Measurements from ENCODE around the gene IL10RA. TPM values are rescaled to one million over a fixed set of nuclear protein-coding genes. Genes with fewer than 3 reads are reported as not detected.

IL10RA gene
- total RNA-seq, 2 experiments from 2014 or later: 11.3 to 16.1 TPM

- DNase-seq: peak; percentile 2
- H3K9me3 Mint-ChIP-seq: peaks cover 4% of the 10 kb centered on the region
- intact Hi-C loops (cut with micrococcal nuclease): no loop called here
- peaks cover 53% of the 10 kb centered on the region for H3K4me1 Mint-ChIP-seq (ENCODE audit: low read depth)
- H3K4me3 Mint-ChIP-seq: no peak overlapping the region
- CTCF ChIA-PET: interaction anchor here (1.1 to 1.9 kb wide), 5 partner anchors 9 to 57 kb away, joined by 3 to 7 read pairs (median 5); partner anchors contain the start of gene IL10RA
- H3K27ac Mint-ChIP-seq: no peak overlapping the region
- H3K27me3 Mint-ChIP-seq (ENCODE audit: low read depth): no peaks in the 10 kb centered on the region
- peaks cover 44% of the 10 kb centered on the region for H3K36me3 Mint-ChIP-seq (ENCODE audit: low read depth)
Measured at GRCh38 chr11:117996058-117996457, 9.9 kb downstream of the IL10RA start.

GRCh38 chr11:117997406-117997805, 11.2 kb downstream of the IL10RA start:
- CTCF ChIA-PET: interaction anchor here (0.6 to 5.9 kb wide), 8 partner anchors 8 to 55 kb away, joined by 3 to 26 read pairs (median 4); partner anchors contain the start of gene IL10RA
- Mint-ChIP-seq H3K36me3 (ENCODE audit: low read depth) (peaks cover 41% of the 10 kb centered on the region), H3K4me1 (ENCODE audit: low read depth) (peaks cover 54% of the 10 kb centered on the region), H3K27me3 (ENCODE audit: low read depth) (no peaks in the 10 kb centered on the region), H3K27ac (no peak overlapping the region), H3K4me3 (no peak overlapping the region), H3K9me3 (peaks cover 4% of the 10 kb centered on the region)
- peak; percentile 25 for DNase-seq
- intact Hi-C loops (cut with micrococcal nuclease): no loop called here

GRCh38 chr11:117997823-117998579, 11.8 kb downstream of the IL10RA start:
- Mint-ChIP-seq H3K27me3 (ENCODE audit: low read depth) (no peaks in the 10 kb centered on the region), H3K36me3 (ENCODE audit: low read depth) (peaks cover 36% of the 10 kb centered on the region), H3K4me1 (ENCODE audit: low read depth) (peaks cover 54% of the 10 kb centered on the region), H3K9me3 (peaks cover 4% of the 10 kb centered on the region), H3K4me3 (no peak overlapping the region), H3K27ac (peak overlapping the region; percentile 27)
- intact Hi-C loops (cut with micrococcal nuclease): loop anchor here (1.0 kb wide), 3 partner anchors 11 to 48 kb away; no protein-coding TSS in a partner anchor
- DNase-seq: peak; percentile 42
- CTCF ChIA-PET: interaction anchor here (0.7 to 5.9 kb wide), 5 partner anchors 9 to 188 kb away, joined by 3 to 26 read pairs (median 3); no protein-coding TSS in a partner anchor

GRCh38 chr11:117998664-117999353, 12.6 kb downstream of the IL10RA start:
- Mint-ChIP-seq H3K27ac (no peak overlapping the region), H3K4me3 (no peak overlapping the region), H3K36me3 (ENCODE audit: low read depth) (peaks cover 33% of the 10 kb centered on the region), H3K27me3 (ENCODE audit: low read depth) (no peaks in the 10 kb centered on the region), H3K4me1 (ENCODE audit: low read depth) (peaks cover 55% of the 10 kb centered on the region), H3K9me3 (peaks cover 4% of the 10 kb centered on the region)
- no peak for DNase-seq
- intact Hi-C loops (cut with micrococcal nuclease): loop anchor here (1.0 kb wide), 3 partner anchors 12 to 47 kb away; no protein-coding TSS in a partner anchor
- CTCF ChIA-PET: interaction anchor here (1.2 to 5.9 kb wide), 4 partner anchors 10 to 189 kb away, joined by 3 to 26 read pairs (median 4); no protein-coding TSS in a partner anchor

GRCh38 chr11:117999354-117999993, 13.3 kb downstream of the IL10RA start:
- peaks cover 4% of the 10 kb centered on the region for H3K9me3 Mint-ChIP-seq
- no peaks in the 10 kb centered on the region for H3K27me3 Mint-ChIP-seq (ENCODE audit: low read depth)
- H3K4me3 Mint-ChIP-seq: no peak overlapping the region
- DNase-seq: no peak
- intact Hi-C loops (cut with micrococcal nuclease): no loop called here
- peaks cover 29% of the 10 kb centered on the region for H3K36me3 Mint-ChIP-seq (ENCODE audit: low read depth)
- CTCF ChIA-PET: interaction anchor here (1.4 to 5.9 kb wide), 5 partner anchors 12 to 190 kb away, joined by 3 to 26 read pairs (median 5); no protein-coding TSS in a partner anchor
- H3K27ac Mint-ChIP-seq: no peak overlapping the region
- peaks cover 59% of the 10 kb centered on the region for H3K4me1 Mint-ChIP-seq (ENCODE audit: low read depth)

GRCh38 chr11:118000067-118000849, 14.1 kb downstream of the IL10RA start:
- no peak overlapping the region for H3K27ac Mint-ChIP-seq
- peaks cover 26% of the 10 kb centered on the region for H3K36me3 Mint-ChIP-seq (ENCODE audit: low read depth)
- no peak overlapping the region for H3K4me3 Mint-ChIP-seq
- intact Hi-C loops (cut with micrococcal nuclease): loop anchor here (5.0 kb wide), 1 partner anchor 217 kb away; no protein-coding TSS in a partner anchor
- H3K9me3 Mint-ChIP-seq: peaks cover 4% of the 10 kb centered on the region
- no peaks in the 10 kb centered on the region for H3K27me3 Mint-ChIP-seq (ENCODE audit: low read depth)
- CTCF ChIA-PET: interaction anchor here (1.4 to 5.9 kb wide), 6 partner anchors 12 to 191 kb away, joined by 3 to 26 read pairs (median 6); no protein-coding TSS in a partner anchor
- H3K4me1 Mint-ChIP-seq (ENCODE audit: low read depth): peaks cover 63% of the 10 kb centered on the region
- no peak for DNase-seq

- no peak overlapping the region for H3K4me3 Mint-ChIP-seq
- intact Hi-C loops (cut with micrococcal nuclease): loop anchor here (5.0 kb wide), 1 partner anchor 216 kb away; no protein-coding TSS in a partner anchor
- H3K27me3 Mint-ChIP-seq (ENCODE audit: low read depth): no peaks in the 10 kb centered on the region
- peaks cover 21% of the 10 kb centered on the region for H3K36me3 Mint-ChIP-seq (ENCODE audit: low read depth)
- CTCF ChIA-PET: interaction anchor here (1.4 to 5.9 kb wide), 7 partner anchors 13 to 192 kb away, joined by 3 to 26 read pairs (median 6); no protein-coding TSS in a partner anchor
- peaks cover 4% of the 10 kb centered on the region for H3K9me3 Mint-ChIP-seq
- peaks cover 63% of the 10 kb centered on the region for H3K4me1 Mint-ChIP-seq (ENCODE audit: low read depth)
- DNase-seq: no peak
- H3K27ac Mint-ChIP-seq: no peak overlapping the region
Measured at GRCh38 chr11:118000850-118001228, 14.6 kb downstream of the IL10RA start.

GRCh38 chr11:118001494-118001971, 15.3 kb downstream of the IL10RA start:
- H3K36me3 Mint-ChIP-seq (ENCODE audit: low read depth): peaks cover 15% of the 10 kb centered on the region
- H3K27ac Mint-ChIP-seq: peak overlapping the region; percentile 80
- peaks cover 4% of the 10 kb centered on the region for H3K9me3 Mint-ChIP-seq
- H3K4me1 Mint-ChIP-seq (ENCODE audit: low read depth): peaks cover 66% of the 10 kb centered on the region
- CTCF ChIA-PET: interaction anchor here (1.2 to 5.9 kb wide), 5 partner anchors 13 to 54 kb away, joined by 3 to 26 read pairs (median 6); no protein-coding TSS in a partner anchor
- no peak overlapping the region for H3K4me3 Mint-ChIP-seq
- DNase-seq: peak; percentile 41
- H3K27me3 Mint-ChIP-seq (ENCODE audit: low read depth): no peaks in the 10 kb centered on the region
- intact Hi-C loops (cut with micrococcal nuclease): loop anchor here (5.0 kb wide), 1 partner anchor 216 kb away; no protein-coding TSS in a partner anchor

GRCh38 chr11:118002010-118002540, 15.9 kb downstream of the IL10RA start:
- peak overlapping the region; percentile 80 for H3K27ac Mint-ChIP-seq
- no peak overlapping the region for H3K4me3 Mint-ChIP-seq
- intact Hi-C loops (cut with micrococcal nuclease): loop anchor here (1.0 to 5.0 kb wide), 6 partner anchors 13 to 215 kb away; no protein-coding TSS in a partner anchor
- peaks cover 12% of the 10 kb centered on the region for H3K36me3 Mint-ChIP-seq (ENCODE audit: low read depth)
- H3K9me3 Mint-ChIP-seq: peaks cover 4% of the 10 kb centered on the region
- CTCF ChIA-PET: interaction anchor here (0.8 to 5.9 kb wide), 8 partner anchors 14 to 185 kb away, joined by 3 to 26 read pairs (median 5); no protein-coding TSS in a partner anchor
- H3K27me3 Mint-ChIP-seq (ENCODE audit: low read depth): no peaks in the 10 kb centered on the region
- H3K4me1 Mint-ChIP-seq (ENCODE audit: low read depth): peaks cover 68% of the 10 kb centered on the region
- peak; percentile 62 for DNase-seq

GRCh38 chr11:118002541-118003423, 16.6 kb downstream of the IL10RA start:
- CTCF ChIA-PET: interaction anchor here (0.8 to 5.9 kb wide), 7 partner anchors 13 to 186 kb away, joined by 3 to 26 read pairs (median 4); no protein-coding TSS in a partner anchor
- intact Hi-C loops (cut with micrococcal nuclease): loop anchor here (1.0 to 5.0 kb wide), 6 partner anchors 13 to 215 kb away; no protein-coding TSS in a partner anchor
- no peaks in the 10 kb centered on the region for H3K9me3 Mint-ChIP-seq
- no peaks in the 10 kb centered on the region for H3K27me3 Mint-ChIP-seq (ENCODE audit: low read depth)
- H3K4me3 Mint-ChIP-seq: no peak overlapping the region
- peak overlapping the region; percentile 80 for H3K27ac Mint-ChIP-seq
- DNase-seq: peak; percentile 73
- peaks cover 5% of the 10 kb centered on the region for H3K36me3 Mint-ChIP-seq (ENCODE audit: low read depth)
- peaks cover 68% of the 10 kb centered on the region for H3K4me1 Mint-ChIP-seq (ENCODE audit: low read depth)

Data from activated naive CD4-positive, alpha-beta T cell treated with anti-CD3 and anti-CD28 coated beads for 36 hours (primary cell).